Rectal smooth muscle tissue (tissue), 1 donor: ENCODE results near the gene PDE4D.

Source experiments
- H3K27ac ChIP-seq: one replicate; pipeline ENCODE4 v1.7.0; 2013; ENCODE audit warnings: low read depth, low read length, inconsistent platforms
- H3K27me3 ChIP-seq: one replicate; pipeline ENCODE4 v1.7.0; 2013; ENCODE audit warnings: low read length; ENCODE audit not compliant: control insufficient read depth, insufficient read depth
- H3K36me3 ChIP-seq: one replicate; pipeline ENCODE4 v1.7.0; 2013; ENCODE audit warnings: low read length; ENCODE audit not compliant: control insufficient read depth, insufficient read depth
- H3K4me1 ChIP-seq: one replicate; pipeline ENCODE4 v1.7.0; 2013; ENCODE audit warnings: low read length; ENCODE audit not compliant: control insufficient read depth, insufficient read depth
- H3K4me3 ChIP-seq: one replicate; pipeline ENCODE4 v1.7.0; 2013; ENCODE audit warnings: low read length
- H3K9ac ChIP-seq: one replicate; pipeline ENCODE4 v1.7.0; 2013; ENCODE audit warnings: low read length

The PDE4D gene

DNA sequence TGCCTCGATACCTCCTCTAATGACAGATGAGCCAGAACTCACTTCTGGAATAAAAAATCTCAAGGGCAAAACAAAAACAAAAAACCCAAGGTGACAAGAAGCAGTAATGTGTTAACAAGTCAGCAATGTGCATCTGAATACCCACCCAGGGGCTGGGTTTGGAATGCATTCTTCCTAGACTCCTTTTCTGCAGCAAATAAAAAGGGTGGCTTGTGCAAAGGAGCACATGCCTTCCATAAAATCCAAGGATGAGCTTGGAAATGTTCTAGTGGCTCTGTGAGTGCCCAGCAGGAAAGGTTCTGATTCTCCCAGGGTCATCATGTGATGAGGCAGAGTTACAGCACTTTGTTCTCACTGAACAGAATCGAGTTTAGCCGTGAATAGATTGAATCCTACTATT is 710.8 kb downstream of the PDE4D start:
- peaks cover 3% of the 10 kb centered on the region for H3K36me3 ChIP-seq
- peaks cover 4% of the 10 kb centered on the region for H3K4me1 ChIP-seq
- H3K27me3 ChIP-seq: no peaks in the 10 kb centered on the region
- H3K4me3 ChIP-seq: no peak overlapping the region
- no peak overlapping the region for H3K9ac ChIP-seq
- no peak overlapping the region for H3K27ac ChIP-seq

DNA sequence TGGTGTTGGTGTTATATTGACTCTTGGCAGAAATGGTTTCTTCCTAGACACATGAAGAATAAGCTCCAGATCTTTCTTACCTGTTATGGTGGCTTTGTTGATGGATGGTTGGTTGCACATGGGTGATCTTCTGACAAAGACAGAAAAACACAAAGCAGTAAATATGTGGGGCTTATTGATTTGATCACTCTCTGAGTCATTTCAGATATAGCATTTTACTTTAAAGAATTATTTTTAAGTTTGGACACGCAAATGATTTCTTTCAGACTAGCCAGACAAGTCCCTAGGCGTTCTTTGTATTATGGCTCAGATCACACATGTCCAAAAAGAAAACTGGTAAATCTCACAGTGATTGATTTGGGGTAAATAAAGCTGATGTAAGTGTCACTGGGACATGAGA is 713.0 kb downstream of the PDE4D start:
- no peak overlapping the region for H3K9ac ChIP-seq
- H3K4me1 ChIP-seq: no peaks in the 10 kb centered on the region
- no peak overlapping the region for H3K27ac ChIP-seq
- no peaks in the 10 kb centered on the region for H3K27me3 ChIP-seq
- H3K4me3 ChIP-seq: no peak overlapping the region
- peaks cover 3% of the 10 kb centered on the region for H3K36me3 ChIP-seq

DNA sequence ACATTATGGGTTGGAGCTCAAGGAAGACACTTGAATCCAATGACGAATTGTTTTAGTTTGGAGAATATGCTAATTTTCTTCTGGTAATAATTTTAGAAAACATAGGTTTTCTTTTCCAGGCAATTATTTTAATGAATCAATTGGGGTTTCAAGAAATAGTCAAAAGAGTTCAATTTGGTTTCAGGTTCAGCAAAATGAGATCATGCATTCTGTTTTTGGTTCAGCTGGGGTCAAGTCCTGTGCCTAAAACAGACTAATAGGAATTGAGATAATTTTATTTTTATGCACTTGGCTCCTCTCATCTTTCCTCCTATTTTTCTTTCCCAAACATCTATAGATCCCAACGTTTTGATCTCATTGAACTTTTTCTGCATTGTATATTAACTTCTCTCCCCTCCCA is 713.8 kb downstream of the PDE4D start:
- Histone ChIP-seq H3K9ac (no peak overlapping the region), H3K27ac (no peak overlapping the region), H3K4me3 (no peak overlapping the region), H3K4me1 (no peaks in the 10 kb centered on the region), H3K36me3 (peaks cover 3% of the 10 kb centered on the region), H3K27me3 (no peaks in the 10 kb centered on the region)

DNA sequence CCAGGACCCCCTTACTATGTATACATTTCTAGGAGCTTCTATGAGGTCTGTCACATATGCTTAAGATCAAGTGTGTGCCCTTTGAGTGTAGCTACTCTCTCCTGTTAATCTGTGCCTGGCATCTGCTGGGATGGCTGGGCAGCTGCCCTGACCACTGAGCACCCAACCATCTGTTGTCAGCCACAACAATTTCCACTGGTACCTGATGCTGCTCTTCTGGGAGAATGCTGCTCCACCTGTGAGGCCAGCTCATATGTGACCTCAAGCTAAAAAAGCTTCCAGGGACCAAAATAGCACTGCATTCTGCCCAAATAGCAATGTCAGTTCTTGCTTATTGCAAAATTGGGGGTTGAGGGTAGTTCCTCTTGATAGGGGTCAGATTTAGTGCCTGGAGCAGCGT is 715.0 kb downstream of the PDE4D start:
- Histone ChIP-seq H3K4me3 (no peak overlapping the region), H3K9ac (no peak overlapping the region), H3K4me1 (no peaks in the 10 kb centered on the region), H3K36me3 (peaks cover 3% of the 10 kb centered on the region), H3K27me3 (no peaks in the 10 kb centered on the region), H3K27ac (no peak overlapping the region)

DNA sequence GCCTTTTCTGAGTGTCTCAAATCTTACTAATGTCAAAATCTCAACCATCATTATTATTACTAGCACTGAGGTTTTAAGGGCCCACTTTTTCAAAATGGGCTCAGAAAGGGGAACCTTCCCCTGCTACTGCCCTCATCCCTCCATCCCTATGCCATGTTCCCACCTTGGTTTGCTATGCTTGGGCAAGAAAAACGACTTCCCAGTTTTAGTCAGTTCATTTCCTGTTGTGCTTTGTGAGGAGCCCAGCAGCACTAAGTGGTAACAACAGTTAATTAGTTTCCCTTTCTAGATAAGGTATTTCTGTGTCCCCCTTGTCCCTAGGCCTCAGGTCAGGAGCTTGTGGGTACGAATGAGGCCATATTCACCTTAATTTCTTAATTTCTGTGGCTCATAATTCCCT is 715.5 kb downstream of the PDE4D start:
- Histone ChIP-seq H3K36me3 (peaks cover 3% of the 10 kb centered on the region), H3K27me3 (no peaks in the 10 kb centered on the region), H3K9ac (no peak overlapping the region), H3K4me1 (no peaks in the 10 kb centered on the region), H3K27ac (no peak overlapping the region), H3K4me3 (no peak overlapping the region)

DNA sequence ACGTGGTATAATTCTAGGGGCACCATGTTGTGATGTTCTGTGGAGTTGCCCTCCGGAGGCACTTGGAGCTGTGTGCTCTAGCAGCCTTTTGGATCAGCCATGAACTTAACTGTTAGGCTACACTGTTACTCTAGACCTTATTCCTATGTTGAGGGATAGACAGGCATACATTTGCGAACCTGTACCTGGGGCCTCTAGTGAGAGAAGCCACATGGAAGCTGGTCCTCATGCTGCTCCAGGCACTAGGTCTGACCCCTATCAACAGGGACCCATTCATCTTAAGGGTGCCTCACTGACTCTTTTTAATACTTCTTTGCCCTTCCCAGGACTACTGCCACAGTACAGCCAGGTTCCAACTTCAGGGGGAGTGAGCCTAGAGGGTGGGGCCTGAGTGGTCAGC is 715.9 kb downstream of the PDE4D start:
- no peak overlapping the region for H3K9ac ChIP-seq
- H3K27me3 ChIP-seq: no peaks in the 10 kb centered on the region
- no peak overlapping the region for H3K27ac ChIP-seq
- peaks cover 3% of the 10 kb centered on the region for H3K36me3 ChIP-seq
- H3K4me1 ChIP-seq: no peaks in the 10 kb centered on the region
- H3K4me3 ChIP-seq: no peak overlapping the region

DNA sequence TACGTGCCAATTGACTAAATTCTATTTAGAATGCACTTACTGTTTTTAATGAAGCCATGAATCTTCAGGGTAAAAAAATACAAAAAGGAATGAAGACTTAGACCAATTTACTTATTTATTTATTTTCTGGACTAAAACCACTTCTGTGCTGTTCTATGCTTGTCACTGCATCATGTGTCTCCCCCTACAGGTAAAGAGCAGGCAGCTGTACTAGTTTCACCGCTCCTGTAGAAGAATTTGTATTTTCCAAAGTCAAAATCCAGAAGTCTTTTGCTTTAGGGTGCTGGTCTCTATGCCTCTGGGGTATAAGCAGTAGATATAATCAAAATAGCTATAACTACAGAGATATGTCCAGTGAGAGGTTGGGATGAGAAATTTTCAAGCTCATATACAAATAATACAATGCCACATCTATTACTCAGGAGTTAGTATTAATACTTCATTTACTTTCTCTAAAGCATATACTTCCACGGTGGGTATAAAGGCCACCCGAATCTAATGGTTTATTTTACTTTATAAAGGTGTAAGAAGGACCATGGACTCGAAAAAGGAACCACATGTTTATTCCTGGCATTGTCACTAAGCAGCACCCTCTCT is 719.2 kb downstream of the PDE4D start:
- Histone ChIP-seq H3K4me3 (no peak overlapping the region), H3K27me3 (no peaks in the 10 kb centered on the region), H3K36me3 (peaks cover 3% of the 10 kb centered on the region), H3K27ac (no peak overlapping the region), H3K9ac (no peak overlapping the region), H3K4me1 (no peaks in the 10 kb centered on the region)

DNA sequence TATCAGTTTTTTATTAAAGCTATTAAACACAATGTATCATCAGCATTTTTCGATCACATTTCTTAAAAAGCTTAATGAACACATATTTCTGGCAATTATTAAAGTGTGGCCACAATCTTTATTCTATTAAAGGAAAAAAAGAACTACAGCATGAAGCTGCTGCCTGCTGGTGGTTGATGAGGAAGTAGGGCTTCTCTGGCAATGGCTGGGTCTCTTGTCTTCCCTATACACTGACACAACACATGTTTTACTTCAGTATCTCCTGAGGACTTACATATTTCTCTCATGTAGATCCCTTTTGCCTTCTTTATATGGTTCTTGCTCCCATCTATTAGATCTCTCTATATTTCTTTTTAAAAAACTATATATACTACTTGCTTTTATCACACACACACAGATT is 719.9 kb downstream of the PDE4D start:
- no peak overlapping the region for H3K4me3 ChIP-seq
- H3K4me1 ChIP-seq: no peaks in the 10 kb centered on the region
- peaks cover 2% of the 10 kb centered on the region for H3K36me3 ChIP-seq
- no peak overlapping the region for H3K9ac ChIP-seq
- no peaks in the 10 kb centered on the region for H3K27me3 ChIP-seq
- H3K27ac ChIP-seq: no peak overlapping the region

DNA sequence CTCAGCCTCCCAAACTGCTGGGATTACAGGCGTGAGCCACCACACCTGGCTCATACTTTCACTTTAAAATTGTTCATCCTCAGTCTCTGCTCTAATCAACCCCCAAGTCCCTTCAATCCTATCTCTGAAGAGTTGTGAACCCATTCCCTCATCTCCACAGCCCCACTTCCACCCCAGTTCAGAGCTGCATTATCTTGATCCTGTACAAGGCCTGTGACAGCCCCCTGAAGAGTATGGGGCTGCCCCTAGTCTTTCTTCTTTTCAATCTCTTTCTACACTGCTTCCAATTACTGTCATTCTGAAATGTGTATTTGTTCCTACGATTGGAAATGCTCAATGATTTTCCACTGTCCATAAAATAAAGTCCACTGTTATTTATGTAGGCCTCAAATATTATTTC is 722.4 kb downstream of the PDE4D start:
- H3K4me1 ChIP-seq: no peaks in the 10 kb centered on the region
- no peaks in the 10 kb centered on the region for H3K36me3 ChIP-seq
- no peak overlapping the region for H3K9ac ChIP-seq
- no peak overlapping the region for H3K4me3 ChIP-seq
- H3K27ac ChIP-seq: no peak overlapping the region
- H3K27me3 ChIP-seq: no peaks in the 10 kb centered on the region

DNA sequence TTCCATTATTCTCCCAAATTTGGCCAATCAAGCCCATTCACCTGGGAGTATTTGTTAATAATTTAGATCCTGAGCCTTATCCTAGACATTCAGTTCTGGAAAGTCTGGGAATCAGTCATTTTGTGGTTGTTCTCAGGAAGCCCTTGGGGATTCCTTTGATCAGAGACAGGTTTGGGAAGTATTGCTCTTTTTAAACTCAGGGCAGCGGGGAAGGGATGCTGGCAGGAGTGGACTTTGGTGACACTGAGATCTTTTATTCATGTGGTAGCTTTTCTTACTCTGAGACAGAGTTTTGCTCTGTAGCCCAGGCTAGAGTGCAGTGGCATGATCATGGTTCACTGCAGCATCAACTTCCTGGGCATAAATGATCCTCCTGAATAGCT is 723.8 kb downstream of the PDE4D start:
- Histone ChIP-seq H3K36me3 (no peaks in the 10 kb centered on the region), H3K4me3 (no peak overlapping the region), H3K9ac (no peak overlapping the region), H3K27me3 (no peaks in the 10 kb centered on the region), H3K27ac (no peak overlapping the region), H3K4me1 (no peaks in the 10 kb centered on the region)

DNA sequence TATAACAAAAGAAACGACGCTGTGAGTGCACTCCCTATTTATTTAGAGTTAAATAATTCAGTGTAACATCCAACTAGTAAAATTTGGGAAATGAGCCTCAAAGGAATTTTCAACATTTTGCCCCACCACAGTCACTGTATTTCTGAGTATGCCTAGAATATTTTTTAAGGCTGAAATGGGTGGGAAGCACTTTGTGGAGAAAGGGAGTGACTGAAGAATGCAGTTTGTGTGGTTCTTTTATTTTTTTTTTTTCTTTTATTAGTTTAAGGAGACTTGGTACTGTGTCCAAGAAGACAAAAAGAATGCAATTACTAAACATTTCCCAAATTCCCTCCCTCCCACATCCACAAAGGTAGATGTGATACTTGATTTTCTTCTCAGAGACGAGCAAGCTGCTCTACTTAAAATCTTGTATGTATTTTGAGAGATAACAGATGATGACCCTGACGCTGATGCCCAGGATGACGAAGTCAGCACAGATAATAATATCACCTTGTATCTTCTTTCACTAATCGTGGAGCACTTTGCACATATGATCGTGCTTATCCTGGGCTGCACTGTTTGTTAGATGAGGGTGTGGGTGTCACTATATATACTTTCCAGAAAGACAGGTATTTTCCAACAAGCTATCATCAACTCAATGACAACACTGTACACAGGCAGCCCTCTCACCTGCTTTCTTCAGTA is 724.3 kb downstream of the PDE4D start:
- Histone ChIP-seq H3K4me3 (no peak overlapping the region), H3K9ac (no peak overlapping the region), H3K27me3 (no peaks in the 10 kb centered on the region), H3K4me1 (no peaks in the 10 kb centered on the region), H3K27ac (no peak overlapping the region), H3K36me3 (no peaks in the 10 kb centered on the region)

DNA sequence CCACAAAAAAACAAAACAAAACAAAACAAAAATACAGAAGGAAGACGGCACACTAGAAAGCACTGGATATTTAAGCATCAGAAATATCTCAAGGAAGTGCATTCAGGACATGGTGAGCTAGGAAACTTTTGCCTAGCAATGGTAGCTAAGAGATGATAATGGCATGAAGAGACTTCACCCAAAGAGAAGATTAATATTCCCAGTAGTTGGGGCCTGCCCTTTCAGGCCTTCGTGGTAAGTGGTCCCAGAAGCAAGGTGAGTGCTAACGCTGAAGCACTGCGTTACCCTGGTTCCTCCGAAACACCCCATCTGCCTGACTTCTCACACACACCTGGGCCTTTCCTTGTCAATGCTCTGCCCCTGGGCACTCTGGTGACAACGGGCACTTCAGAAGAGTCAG is 725.5 kb downstream of the PDE4D start:
- no peak overlapping the region for H3K27ac ChIP-seq
- no peak overlapping the region for H3K9ac ChIP-seq
- H3K27me3 ChIP-seq: no peaks in the 10 kb centered on the region
- H3K36me3 ChIP-seq: no peaks in the 10 kb centered on the region
- no peak overlapping the region for H3K4me3 ChIP-seq
- no peaks in the 10 kb centered on the region for H3K4me1 ChIP-seq
